PC-9 (cell line): ENCODE measurements around the gene SELENOF.

Source experiments
- CTCF ChIP-seq: fragments of 200-600 bp; sonication (generic); conservative IDR thresholded peaks from 2 replicates; pipeline ENCODE4 v1.6.1; 2017; ENCODE audit warnings: mixed run types, antibody characterized with exemption, mild to moderate bottlenecking, moderate library complexity
- EZH2 ChIP-seq: fragments of 200-600 bp; sonication (generic); IDR thresholded peaks from 2 replicates; pipeline ENCODE4 v1.8.0; 2017; ENCODE audit warnings: antibody characterized with exemption, low read depth

- TF ChIP-seq CTCF (no peak), EZH2 (no peak)
Observed at GRCh38 chr1:86913896-86914600, at the start of gene SELENOF.
